SK-N-SH treated with all-trans-retinoic acid at 6 μM for 48 hours (cell line): ENCODE results near the gene TENT4B.

Experiments used
- ATAC-seq: fragments of 200-7000 bp; cut with Tn5 transposase; 3 replicates; pipeline ENCODE4 v1.9.1; 2020; ENCODE audit warnings: mild to moderate bottlenecking, moderate library complexity
- ARNTL ChIP-seq: fragments of 450-650 bp; formaldehyde crosslinking; IDR thresholded peaks from 2 replicates; pipeline ENCODE4 v1.5.0; 2020; ENCODE audit warnings: low read depth, mild to moderate bottlenecking, moderate library complexity, borderline replicate concordance
- BACH2 ChIP-seq: fragments of 250-450 bp; sonication (Bioruptor Pico); IDR thresholded peaks from 2 replicates; pipeline ENCODE4 v1.9.0; 2021; ENCODE audit warnings: mild to moderate bottlenecking, borderline replicate concordance
- CSDC2 ChIP-seq: fragments of 250-450 bp; sonication (Bioruptor Pico); IDR thresholded peaks from 2 replicates; pipeline ENCODE4 v1.5.0; 2020; ENCODE audit warnings: mild to moderate bottlenecking, moderate library complexity
- ESRRG ChIP-seq: fragments of 250-450 bp; sonication (Bioruptor Pico); IDR thresholded peaks from 2 replicates; pipeline ENCODE4 v1.6.1; 2021; ENCODE audit warnings: mild to moderate bottlenecking
- GLIS3 ChIP-seq: fragments of 250-450 bp; sonication (Bioruptor Pico); IDR thresholded peaks from 2 replicates; pipeline ENCODE4 v1.5.0; 2020; ENCODE audit warnings: mild to moderate bottlenecking, moderate library complexity
- ISL1 ChIP-seq: fragments of 250-450 bp; sonication (Bioruptor Pico); IDR thresholded peaks from 2 replicates; pipeline ENCODE4 v2.1.2; 2022; ENCODE audit warnings: mild to moderate bottlenecking, moderate library complexity
- OSR1 ChIP-seq: fragments of 250-450 bp; sonication (Bioruptor Pico); IDR thresholded peaks from 2 replicates; pipeline ENCODE4 v1.8.0; 2022; ENCODE audit warnings: moderate library complexity, mild to moderate bottlenecking, inconsistent platforms
- PPARA ChIP-seq: fragments of 250-450 bp; sonication (Bioruptor Pico); IDR thresholded peaks from 2 replicates; pipeline ENCODE4 v1.5.0; 2020; ENCODE audit warnings: mild to moderate bottlenecking, borderline replicate concordance
- SNAI2 ChIP-seq: fragments of 250-450 bp; sonication (Bioruptor Pico); IDR thresholded peaks from 2 replicates; pipeline ENCODE4 v1.5.0; 2020; ENCODE audit warnings: mild to moderate bottlenecking, moderate library complexity
- TCF4 ChIP-seq: fragments of 250-450 bp; sonication (Bioruptor Pico); IDR thresholded peaks from 2 replicates; pipeline ENCODE4 v1.8.0; 2021; ENCODE audit warnings: mild to moderate bottlenecking, moderate library complexity, borderline replicate concordance
- TOX ChIP-seq: fragments of 250-450 bp; sonication (Bioruptor Pico); IDR thresholded peaks from 2 replicates; pipeline ENCODE4 v1.8.0; 2021; ENCODE audit warnings: mild to moderate bottlenecking, moderate library complexity, borderline replicate concordance
- ZC3H10 ChIP-seq: fragments of 250-450 bp; sonication (Bioruptor Pico); IDR thresholded peaks from 2 replicates; pipeline ENCODE4 v1.5.1; 2021; ENCODE audit warnings: mild to moderate bottlenecking, moderate library complexity
- ZFP3 ChIP-seq: fragments of 250-450 bp; sonication (Bioruptor Pico); IDR thresholded peaks from 2 replicates; pipeline ENCODE4 v1.5.0; 2020; ENCODE audit warnings: mild to moderate bottlenecking, moderate library complexity
- ZFP30 ChIP-seq: fragments of 450-650 bp; formaldehyde crosslinking; IDR thresholded peaks from 2 replicates; pipeline ENCODE4 v1.5.0; 2022; ENCODE audit warnings: mild to moderate bottlenecking, moderate library complexity
- ZNF565 ChIP-seq: fragments of 450-650 bp; formaldehyde crosslinking; conservative IDR thresholded peaks from 2 replicates; pipeline ENCODE4 v1.5.0; 2020; ENCODE audit warnings: low read depth, mild to moderate bottlenecking, moderate library complexity
- ZNF70 ChIP-seq: fragments of 450-650 bp; formaldehyde crosslinking; IDR thresholded peaks from 2 replicates; pipeline ENCODE4 v1.5.0; 2020; ENCODE audit warnings: mild to moderate bottlenecking, moderate library complexity
- ZNF8 ChIP-seq: fragments of 450-650 bp; formaldehyde crosslinking; IDR thresholded peaks from 2 replicates; pipeline ENCODE4 v1.5.0; 2020; ENCODE audit warnings: mild to moderate bottlenecking, moderate library complexity
- TF ChIP-seq, protein P1 (sequence below): fragments of 250-450 bp; sonication (Bioruptor Pico); IDR thresholded peaks from 2 replicates; pipeline ENCODE4 v1.8.0; 2021; ENCODE audit warnings: low read depth, mild to moderate bottlenecking, moderate library complexity, borderline replicate concordance
- TF ChIP-seq, protein P2 (sequence below): fragments of 250-450 bp; sonication (Bioruptor Pico); IDR thresholded peaks from 2 replicates; pipeline ENCODE4 v1.5.1; 2021; ENCODE audit warnings: mild to moderate bottlenecking, moderate library complexity
- TF ChIP-seq, protein P3 (sequence below): fragments of 250-450 bp; sonication (Bioruptor Pico); IDR thresholded peaks from 2 replicates; pipeline ENCODE4 v1.8.0; 2020; ENCODE audit warnings: mild to moderate bottlenecking, moderate library complexity, borderline replicate concordance

Gene TENT4B

DNA sequence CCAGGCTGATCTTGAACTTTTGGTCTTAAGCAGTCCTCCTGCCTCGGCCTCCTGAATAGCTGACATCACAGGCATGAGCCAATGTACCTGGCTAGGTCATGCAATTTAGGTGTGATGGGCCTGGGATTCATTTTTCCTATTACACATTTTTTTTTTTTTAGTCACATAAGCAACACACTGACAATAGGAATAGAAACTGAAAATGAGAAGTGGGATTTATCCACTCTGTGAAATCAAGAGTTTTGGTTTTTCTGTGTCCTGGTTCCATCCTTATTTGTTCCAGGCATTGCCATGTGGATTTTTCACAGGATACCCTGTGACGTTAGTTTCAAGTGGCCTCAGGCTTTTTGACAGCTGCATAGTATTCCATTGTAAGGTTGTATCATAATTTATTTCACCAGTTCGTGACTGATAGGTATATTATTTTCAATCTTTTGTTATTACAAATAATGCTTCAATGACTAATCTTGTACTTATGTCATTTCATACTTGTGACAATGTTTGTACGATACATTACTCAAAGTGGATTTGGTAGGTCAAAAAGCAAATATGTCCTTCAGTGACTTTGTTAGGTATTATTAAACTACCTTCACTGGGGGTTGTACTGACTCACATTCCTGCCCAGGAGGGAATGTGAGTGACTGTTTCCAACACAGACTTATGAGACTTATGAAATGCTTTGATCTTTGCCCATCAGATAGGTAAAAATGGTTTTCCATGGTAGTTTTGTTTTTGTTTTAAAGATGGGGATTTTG is 123.9 kb downstream of the TENT4B start:
- ATAC-seq = no peak
- TF ChIP-seq ZNF8 (CRISPR knock-in tag) = no peak
- TF ChIP-seq TOX (CRISPR knock-in tag) = no peak
- TF ChIP-seq PPARA = no peak
- TF ChIP-seq ZC3H10 (CRISPR knock-in tag) = no peak
- no peak for TF ChIP-seq ESRRG (CRISPR knock-in tag)
- no peak for TF ChIP-seq GLIS3 (CRISPR knock-in tag)
- TF ChIP-seq SNAI2 (CRISPR knock-in tag) = no peak
- TF ChIP-seq, protein P1, sequence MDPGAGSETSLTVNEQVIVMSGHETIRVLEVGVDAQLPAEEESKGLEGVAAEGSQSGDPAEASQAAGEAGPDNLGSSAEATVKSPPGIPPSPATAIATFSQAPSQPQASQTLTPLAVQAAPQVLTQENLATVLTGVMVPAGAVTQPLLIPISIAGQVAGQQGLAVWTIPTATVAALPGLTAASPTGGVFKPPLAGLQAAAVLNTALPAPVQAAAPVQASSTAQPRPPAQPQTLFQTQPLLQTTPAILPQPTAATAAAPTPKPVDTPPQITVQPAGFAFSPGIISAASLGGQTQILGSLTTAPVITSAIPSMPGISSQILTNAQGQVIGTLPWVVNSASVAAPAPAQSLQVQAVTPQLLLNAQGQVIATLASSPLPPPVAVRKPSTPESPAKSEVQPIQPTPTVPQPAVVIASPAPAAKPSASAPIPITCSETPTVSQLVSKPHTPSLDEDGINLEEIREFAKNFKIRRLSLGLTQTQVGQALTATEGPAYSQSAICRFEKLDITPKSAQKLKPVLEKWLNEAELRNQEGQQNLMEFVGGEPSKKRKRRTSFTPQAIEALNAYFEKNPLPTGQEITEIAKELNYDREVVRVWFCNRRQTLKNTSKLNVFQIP (CRISPR knock-in tag) = no peak
- no peak for TF ChIP-seq ARNTL (CRISPR knock-in tag)
- TF ChIP-seq ZFP3 = no peak
- TF ChIP-seq, protein P2, sequence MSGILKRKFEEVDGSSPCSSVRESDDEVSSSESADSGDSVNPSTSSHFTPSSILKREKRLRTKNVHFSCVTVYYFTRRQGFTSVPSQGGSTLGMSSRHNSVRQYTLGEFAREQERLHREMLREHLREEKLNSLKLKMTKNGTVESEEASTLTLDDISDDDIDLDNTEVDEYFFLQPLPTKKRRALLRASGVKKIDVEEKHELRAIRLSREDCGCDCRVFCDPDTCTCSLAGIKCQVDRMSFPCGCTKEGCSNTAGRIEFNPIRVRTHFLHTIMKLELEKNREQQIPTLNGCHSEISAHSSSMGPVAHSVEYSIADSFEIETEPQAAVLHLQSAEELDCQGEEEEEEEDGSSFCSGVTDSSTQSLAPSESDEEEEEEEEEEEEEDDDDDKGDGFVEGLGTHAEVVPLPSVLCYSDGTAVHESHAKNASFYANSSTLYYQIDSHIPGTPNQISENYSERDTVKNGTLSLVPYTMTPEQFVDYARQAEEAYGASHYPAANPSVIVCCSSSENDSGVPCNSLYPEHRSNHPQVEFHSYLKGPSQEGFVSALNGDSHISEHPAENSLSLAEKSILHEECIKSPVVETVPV (CRISPR knock-in tag) = no peak
- no peak for TF ChIP-seq OSR1 (CRISPR knock-in tag)

DNA sequence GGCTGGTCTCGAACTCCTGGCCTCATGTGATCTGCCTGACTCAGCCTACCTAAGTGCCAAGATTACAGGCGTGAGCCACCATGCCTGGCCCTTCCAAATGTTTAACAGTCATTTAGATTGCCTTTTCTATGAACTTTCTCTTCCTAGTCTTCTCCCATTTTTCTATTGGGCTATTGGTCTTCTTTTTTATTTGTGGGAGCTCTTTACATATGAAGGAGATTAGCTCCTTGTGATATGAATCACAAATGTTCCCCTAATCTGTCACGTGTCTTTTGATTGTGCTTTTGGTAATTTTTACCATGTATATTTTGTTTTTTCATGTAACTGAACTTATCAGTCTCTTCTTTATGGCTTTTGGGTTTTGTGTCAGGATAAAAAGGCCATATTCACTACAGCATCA is 125.1 kb downstream of the TENT4B start:
- TF ChIP-seq, protein P3, sequence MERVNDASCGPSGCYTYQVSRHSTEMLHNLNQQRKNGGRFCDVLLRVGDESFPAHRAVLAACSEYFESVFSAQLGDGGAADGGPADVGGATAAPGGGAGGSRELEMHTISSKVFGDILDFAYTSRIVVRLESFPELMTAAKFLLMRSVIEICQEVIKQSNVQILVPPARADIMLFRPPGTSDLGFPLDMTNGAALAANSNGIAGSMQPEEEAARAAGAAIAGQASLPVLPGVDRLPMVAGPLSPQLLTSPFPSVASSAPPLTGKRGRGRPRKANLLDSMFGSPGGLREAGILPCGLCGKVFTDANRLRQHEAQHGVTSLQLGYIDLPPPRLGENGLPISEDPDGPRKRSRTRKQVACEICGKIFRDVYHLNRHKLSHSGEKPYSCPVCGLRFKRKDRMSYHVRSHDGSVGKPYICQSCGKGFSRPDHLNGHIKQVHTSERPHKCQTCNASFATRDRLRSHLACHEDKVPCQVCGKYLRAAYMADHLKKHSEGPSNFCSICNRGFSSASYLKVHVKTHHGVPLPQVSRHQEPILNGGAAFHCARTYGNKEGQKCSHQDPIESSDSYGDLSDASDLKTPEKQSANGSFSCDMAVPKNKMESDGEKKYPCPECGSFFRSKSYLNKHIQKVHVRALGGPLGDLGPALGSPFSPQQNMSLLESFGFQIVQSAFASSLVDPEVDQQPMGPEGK (CRISPR knock-in tag) = no peak
- no peak for TF ChIP-seq ZNF565 (CRISPR knock-in tag)
- no peak for TF ChIP-seq BACH2
- no peak for TF ChIP-seq ZFP30
- TF ChIP-seq, all 23 proteins: peak for 0
- no peak for ATAC-seq

DNA sequence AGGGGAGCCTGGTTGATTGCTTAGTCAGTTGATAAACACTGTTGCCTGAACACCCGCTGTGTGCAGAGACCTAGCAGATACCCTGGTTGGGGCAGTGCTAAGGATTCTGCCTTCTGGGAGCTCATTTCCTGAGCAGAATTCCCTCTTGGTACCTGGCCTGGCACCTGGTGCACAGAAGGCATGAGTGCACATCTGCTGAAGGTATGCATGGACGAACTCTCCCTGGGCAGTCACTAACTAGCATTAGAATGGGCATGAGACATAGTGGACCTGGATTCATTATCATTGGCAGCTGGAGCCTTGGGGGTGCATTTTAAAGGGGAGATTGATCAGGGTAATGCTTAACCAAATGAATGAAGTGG is 126.4 kb downstream of the TENT4B start:
- ATAC-seq = no peak

More for the DNA sequence above, 126.4 kb downstream of the TENT4B start:
- TF ChIP-seq OSR1 (CRISPR knock-in tag) (no peak), ESRRG (CRISPR knock-in tag) (no peak), BACH2 (no peak), GLIS3 (CRISPR knock-in tag) (no peak), TOX (CRISPR knock-in tag) (no peak), CSDC2 (CRISPR knock-in tag) (no peak), ZNF70 (CRISPR knock-in tag) (no peak), ISL1 (CRISPR knock-in tag) (no peak), ZFP30 (no peak), SNAI2 (CRISPR knock-in tag) (no peak), TCF4 (CRISPR knock-in tag) (no peak), ZNF8 (CRISPR knock-in tag) (no peak), ZNF565 (CRISPR knock-in tag) (no peak), ZFP3 (no peak), ZC3H10 (CRISPR knock-in tag) (no peak), PPARA (no peak)
- TF ChIP-seq, protein P2 (CRISPR knock-in tag) = no peak
- TF ChIP-seq, protein P1 (CRISPR knock-in tag) = no peak
